DMS114 treated with DMSO at 0.1 percent for 48 hours (cell line): ENCODE results near the gene C3AR1.
"Not testable (repeated sequence)": the region's sequence is repeated elsewhere in the genome, so short reads cannot be mapped to it uniquely, and the experiment has no call there.

ENCODE experiments used
- DNase-seq: peaks from one replicate; lab custom pipeline; 2025; ENCODE audit not compliant: unreplicated experiment; lab: John Stamatoyannopoulos, UW

Gene C3AR1

DNA sequence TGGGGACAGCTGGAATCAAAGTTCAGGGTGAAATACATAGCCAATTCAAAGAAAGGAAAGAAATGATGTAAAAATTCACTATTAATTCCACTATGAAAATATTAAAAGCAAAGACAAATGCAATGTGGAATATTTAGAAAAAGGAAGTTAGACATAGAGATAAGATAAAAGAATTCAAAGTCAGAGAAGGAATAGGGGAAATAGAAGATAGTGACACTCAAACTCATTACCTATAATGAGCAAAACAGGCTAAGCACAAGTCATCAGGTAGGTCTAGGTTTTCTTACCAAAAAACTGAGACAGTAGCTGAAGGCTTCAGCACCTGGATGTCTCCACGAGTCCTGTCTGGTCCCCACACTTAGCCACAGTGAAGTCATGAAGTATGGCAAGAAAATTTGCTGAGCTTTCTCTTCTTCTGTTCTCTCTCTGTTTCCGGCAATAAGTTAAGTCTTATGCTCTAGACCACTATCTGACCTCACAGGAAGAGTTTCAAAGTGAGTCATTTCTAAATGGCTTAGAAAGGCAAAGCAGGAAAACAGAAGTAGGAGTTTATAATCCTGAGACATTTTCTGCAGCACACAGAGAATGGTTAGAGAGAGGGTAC, at the start of gene C3AR1:
TSS of gene C3AR1 (minus strand) at position 369 of the 604 bp plus-strand sequence. CDS start 6,174 bp downstream, outside the sequence.
- no peak for DNase-seq

DNA sequence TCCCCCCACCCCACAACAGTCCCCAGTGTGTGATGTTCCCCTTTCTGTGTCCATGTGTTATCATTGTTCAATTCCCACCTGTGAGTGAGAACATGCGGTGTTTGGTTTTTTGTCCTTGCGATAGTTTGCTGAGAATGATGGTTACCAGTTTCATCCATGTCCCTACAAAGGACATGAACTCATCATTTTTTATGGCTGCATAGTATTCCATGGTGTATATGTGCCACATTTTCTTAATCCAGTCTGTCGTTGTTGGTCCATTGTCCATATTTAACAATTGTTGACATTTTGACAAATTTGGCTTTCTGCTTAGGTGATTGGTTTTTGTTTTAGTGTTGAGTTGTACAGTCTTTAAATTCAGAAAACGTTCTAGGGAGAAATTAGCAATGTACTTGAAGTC, 47.0 kb upstream of the C3AR1 start:
- DNase-seq = not testable (repeated sequence)

DNA sequence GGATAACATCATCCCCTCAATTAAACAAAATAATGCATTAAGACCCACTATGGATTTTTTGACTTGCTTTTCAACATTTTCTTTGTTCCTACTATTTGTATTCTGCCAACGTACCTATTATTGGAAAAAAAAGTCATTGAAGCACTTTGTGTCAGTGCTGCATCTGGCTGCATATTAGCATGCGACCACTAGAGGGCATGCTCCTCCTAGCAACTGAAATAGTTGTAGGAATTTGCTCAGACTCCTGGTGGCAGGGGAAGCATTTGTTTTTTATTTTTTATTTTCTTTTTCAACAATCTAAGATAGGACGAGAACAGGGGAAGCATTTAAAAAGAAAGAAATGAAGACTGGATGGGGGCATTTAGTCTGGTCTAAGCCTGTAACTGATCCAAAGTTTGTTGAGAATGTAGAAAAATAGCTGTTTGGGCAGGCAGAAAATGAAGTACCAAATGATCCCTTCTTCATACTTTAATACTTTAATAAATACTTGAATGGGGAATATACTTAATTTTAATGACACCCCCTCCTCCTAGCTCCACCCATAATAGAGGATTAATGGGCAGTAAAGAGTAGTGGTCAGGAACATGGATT, 42.7 kb upstream of the C3AR1 start:
- DNase-seq = peak; percentile 61

DNA sequence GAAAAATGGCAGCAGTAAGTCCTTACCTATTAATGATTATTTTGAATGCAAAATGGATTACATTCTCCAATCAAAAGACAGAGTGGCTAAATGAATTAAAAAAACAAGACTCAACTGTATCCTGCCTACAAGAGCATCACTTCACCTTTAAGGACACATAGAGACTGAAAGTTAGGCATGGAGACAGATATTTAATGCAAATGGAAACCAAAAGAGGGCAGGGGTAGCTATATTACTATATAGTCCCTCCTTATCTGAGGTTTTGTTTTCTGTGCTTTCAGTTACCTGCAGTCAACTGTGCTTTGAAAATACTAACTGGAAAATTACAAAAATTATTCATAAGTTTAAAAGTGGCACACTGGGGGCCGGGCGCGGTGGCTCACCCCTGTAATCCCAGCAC, 33.1 kb upstream of the C3AR1 start:
- no peak for DNase-seq

DNA sequence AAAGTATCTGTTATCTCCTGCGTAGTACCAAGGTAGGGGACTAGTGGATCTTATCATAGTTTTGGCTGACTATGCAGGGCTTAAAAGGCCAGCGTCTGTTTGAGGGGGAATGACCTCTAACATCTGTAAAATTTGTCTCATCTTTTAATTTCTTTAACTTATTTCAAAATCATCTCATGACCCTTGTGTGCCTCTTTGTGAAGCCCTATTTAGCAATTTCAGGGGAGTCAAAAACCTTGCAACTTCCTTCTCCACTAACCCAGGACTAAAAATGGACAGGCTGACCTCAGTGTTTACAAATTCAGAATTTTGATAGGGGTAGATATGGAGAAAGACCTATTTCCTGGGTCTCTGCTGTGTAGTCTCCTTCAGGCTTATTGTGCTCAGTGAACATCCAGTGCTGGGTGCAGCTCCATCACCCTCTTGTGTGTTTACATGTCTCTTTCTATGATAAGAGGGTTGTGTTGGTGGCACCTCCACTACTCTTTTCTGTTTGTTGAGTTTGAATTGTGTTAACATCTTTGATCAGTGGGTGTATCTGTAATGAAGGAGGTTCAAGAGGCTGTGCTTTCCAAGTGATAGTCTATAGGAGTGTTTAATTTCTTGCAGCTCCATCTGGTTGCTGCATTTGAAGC, 30.2 kb upstream of the C3AR1 start:
- no peak for DNase-seq

DNA sequence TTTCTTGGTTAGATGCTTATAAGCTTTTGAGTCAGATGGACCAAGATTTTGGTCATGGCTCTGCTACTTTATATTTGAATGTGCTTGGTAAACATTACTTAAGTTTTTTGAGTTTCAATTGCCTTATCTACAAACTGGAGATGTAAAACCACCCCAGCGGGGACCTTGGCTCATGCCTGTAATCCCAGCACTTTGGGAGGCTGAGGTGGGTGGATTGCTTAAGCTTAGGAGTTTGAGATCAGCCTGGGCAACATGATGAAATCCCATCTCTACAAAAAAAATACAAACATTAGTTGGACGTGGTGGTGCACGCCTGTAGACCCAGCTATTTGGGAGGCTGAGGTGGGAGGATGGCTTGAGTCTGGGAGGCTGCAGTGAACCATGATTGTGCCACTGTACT, 27.1 kb upstream of the C3AR1 start:
- no peak for DNase-seq

DNA sequence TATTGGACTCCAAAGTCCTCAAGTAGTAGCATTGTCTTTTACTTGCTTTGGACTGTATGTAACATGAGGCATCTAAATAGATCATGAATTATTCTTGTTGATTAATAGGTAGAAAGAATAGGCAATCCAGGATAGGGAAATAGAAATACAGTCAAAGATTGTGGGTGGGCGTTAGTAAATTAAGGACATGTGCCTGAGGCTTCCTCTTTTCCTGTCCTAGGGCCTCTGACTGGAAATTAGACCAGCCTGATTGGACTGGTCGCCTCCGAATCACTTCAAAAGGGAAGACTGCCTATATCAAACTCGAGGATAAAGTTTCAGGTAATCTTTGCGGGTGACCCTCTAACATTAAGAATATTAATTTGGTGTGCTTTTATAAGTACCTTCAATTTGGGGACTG, 23.6 kb upstream of the C3AR1 start:
- DNase-seq = no peak

DNA sequence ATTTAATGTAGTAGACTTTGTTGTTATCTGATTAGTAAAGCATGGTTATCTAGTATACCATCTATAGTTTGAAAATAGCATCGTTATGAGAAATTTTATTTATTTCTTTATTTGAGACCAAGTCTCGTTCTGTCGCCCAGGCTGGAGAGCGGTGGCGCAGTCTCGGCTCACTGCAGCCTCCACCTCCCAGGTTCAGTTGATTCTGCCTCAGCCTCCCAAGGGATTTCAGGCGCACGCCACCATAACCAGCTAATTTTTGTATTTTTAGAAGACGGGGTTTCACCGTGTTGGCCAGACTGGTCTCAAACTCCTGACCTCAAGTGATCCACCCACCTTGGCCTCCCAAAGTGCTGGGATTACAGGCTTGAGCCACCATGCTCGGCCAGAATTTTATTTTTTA, 23.1 kb upstream of the C3AR1 start:
- not testable (repeated sequence) for DNase-seq

DNA sequence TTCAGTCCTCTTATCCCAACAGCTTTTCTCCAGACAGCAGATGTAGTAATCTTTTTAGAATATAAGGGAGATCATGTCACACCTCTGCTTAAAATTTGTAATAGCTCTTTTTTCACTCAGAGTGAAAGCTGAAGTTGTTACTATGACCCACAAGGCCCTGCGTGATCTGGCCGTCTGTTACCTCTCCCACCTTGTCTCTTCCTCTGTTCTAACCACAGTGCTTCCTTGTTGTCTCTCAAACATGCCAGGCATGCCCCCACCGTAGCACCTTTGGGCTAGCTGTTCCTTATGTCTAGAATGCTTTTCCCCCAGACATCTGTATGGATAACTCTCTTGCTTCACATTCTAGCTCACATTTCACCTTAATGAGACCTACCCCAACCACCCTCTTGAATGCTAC, 22.4 kb upstream of the C3AR1 start:
- no peak for DNase-seq

DNA sequence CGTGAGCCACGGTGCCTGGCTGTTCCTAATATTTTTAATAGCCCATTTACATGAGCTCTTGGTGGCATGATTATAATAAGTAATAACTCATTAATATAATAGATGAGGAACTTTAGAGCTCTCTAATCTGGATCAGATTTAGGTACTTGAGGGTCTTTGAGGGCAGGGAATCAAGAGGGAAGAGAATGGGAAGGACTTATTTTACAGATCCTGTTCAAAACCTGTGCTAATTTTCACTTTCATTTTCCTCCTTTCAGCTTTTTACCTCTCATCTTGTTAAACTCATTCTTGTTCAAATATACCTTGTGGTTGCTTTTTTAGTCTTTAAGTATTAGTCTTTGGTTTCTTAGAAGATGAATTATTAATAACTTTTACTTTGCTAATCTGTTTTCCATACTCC, 21.5 kb upstream of the C3AR1 start:
- no peak for DNase-seq

DNA sequence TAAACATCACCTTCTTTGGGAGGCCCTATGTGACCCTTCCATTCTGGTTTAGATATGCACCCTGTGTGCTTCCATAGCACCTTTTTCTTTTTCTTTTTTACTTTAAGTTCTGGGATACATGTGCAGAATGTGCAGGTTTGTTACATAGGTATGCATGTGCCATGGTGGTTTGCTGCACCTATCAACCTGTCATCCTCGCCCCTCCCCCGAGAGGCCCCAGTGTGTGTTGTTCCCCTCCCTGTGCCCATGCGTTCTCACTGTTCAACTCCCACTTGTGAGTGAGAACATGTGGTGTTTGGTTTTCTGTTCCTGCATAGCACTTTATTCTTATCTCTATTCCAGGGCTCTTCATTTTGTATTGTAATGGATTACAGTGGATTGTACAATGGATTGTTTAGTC, 18.2 kb upstream of the C3AR1 start:
- not testable (repeated sequence) for DNase-seq

DNA sequence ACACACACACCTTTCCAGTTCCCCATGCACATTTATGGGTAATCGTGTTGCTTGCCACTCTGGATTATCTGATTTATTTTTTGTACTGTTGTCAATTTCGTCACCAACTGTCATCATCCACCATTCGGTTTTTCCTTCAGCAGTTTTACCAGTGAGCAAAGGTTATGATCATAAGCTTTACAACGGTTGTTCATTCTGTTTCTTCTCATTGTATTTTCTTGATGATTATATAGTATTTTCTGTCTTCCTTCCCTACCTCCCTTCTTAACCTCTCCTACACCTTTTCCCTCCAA, 16.6 kb upstream of the C3AR1 start:
- no peak for DNase-seq

DNA sequence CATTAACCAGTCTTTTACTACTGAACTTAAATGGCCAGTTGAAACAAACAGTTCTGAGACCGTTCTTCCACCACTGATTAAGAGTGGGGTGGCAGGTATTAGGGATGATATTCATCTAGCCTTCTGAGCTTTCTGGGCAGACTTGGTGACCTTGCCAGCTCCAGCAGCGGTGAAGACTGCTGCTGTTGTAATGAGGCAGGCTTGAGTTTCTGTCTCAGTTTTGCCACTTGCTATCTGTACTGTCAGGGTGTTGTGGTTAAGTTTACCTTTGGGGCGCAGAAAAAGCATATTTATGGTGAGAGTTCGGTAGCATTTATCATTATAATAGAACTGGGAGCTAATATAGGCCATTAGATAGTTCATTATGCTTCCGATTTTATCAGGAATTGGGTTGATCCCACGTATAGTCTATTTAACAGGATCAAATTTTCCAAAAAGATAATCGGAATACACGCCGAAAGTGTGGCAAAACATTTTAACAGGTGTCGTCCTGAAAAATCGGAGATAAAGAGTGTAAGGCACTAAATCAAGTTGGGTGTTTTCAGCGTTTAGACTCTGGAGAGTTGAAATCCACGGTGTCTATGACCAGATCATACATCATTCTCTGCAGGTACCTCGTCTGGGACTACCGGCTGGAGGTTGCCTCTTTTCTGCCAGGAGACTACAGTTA, 15.2 kb upstream of the C3AR1 start:
- DNase-seq = no peak

DNA sequence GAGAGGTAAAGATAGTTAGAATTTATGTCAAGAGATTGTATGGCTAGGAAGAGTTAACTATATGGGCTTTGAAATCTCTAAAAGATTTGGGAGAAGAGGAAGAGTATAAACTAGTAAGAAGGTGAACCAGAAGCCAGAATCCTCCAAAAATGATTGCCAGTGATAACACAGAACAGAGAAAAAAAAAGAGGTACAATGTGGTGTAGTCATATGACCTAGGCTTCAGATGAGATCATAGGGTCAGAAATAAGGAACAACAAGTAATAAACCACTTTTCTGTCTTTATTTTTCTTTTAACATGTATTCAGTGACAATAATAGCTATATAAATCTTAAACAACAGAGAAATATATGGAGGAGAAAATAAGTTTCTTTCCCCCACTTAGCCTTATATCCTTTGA, 14.0 kb upstream of the C3AR1 start:
- no peak for DNase-seq

DNA sequence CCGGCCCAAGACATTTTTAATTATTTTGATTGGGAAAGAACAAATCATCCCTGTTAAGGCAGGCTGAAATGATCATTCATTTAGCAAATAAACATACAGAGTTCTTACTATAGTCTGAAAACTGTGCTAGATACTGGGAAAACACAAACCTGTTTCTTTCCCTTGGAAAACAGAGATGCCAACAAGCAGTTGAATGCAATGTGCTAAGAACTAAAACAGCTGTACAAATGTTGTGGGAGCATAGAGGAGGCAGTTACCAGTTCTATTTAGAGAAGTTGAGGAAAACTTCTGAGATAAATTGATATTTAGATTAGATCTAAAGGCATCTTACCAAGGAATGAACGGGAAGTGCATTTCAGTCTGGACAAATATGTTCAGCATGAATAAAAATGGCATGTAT, 12.8 kb upstream of the C3AR1 start:
- DNase-seq = no peak

DNA sequence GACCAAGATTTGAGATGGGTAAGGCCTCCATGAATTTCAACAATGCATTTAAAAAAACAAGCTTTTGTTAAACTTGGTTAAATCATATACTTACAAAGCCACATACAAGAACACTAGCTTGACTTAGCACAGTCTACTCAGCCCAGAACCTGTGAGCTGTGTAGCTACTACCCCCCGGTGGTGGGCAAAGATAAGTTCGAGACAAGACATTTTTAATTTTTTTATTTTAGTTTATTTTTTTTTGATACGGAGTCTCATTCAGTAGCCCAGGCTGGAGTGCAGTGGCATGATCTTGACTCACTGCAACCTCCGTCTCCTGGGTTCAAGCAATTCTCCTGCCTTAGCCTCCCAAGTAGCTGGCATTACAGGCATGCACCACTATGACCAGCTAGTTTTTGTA, 12.2 kb upstream of the C3AR1 start:
- DNase-seq = peak; percentile 32

DNA sequence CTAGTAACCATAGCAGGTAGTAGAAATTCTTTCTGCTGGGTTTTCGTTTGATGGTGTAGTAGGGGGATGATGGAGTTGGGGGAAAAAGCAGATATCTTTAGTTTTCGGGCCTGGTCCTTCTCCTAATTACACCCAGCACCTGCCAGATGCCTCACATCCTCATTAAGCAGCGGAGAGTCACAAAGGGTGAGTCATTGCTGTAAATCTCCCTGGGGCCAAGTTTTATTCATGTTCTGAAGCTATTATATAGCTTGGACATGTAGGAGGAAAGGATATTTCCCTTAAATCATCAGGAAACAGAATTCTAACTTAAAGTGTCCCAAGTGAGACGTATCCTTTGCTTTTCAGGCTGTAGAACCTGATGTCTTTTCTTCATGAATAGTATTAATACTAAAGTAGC, 11.0 kb upstream of the C3AR1 start:
- no peak for DNase-seq

DNA sequence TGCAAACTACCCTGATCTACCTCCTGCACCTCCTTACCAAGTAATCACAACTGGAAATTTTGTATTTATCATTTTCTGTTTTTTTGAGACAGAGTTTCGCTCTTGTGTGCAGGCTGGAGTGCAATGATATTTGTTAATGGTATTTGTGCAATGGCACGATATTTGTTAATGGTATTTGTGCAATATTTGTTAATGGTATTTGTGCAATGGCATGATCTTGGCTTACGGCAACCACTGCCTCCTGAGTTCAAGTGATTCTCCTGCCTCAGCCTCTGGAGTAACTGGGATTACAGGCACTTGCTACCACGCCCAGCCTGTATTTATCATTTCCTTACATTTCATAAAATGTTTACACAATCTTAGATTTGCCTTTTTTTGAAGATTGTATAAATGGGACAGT, 10.2 kb upstream of the C3AR1 start:
- DNase-seq = no peak

DNA sequence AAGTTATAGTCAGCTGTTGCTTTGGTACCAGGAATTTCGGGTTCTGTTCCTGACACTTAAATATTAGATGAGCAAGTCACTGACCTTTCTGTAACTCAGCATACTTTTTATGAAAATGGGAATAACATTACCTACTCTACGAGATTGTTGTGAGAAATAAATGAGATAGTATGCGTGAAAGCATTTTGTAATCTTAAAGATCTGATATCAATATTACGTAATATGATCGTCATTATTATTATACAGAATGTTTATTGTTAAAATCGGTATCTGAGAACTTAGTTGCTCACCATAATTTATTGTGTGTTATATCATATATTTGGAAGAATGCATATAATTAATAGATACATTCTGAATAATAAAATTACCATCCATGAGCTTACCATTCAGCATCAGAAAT, 9.8 kb upstream of the C3AR1 start:
- no peak for DNase-seq

DNA sequence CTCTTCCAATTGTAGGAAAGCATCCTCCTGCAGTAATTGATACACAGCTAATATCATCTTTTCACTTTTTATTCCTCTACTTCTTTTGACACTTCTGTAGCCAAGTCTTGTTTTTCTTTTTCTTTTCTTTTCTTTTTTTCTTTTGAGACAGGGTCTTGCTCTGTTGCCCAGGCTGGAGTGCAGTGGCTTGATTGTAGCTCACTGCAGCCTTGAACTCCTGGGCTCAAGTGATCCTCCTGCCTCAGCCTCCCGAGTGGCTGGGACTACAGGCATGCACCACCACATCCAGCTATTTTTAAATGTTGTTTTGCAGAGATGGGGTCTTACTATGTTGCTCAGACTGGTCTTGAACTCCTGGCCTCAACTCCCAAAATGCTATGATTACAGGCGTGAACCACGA, 5.7 kb upstream of the C3AR1 start:
- DNase-seq = not testable (repeated sequence)

DNA sequence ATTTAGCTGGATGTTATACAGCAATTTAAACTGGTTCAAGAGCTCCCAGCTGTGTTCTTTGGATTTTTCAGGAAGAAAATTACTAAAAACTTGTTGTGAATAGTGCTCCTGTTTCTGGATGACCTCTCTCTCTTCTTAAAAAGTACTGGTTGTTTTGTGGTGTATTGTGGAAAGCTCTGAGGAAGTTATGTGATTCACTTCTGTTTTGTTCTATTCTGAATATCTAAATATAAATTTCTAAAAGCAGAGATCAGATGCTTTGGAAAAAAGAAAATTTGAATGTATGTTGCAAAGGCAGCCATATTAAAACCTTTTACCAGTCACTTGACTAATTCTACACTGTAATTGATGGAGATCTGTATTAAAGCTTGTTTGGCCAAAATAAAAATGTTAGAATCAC, 3.4 kb upstream of the C3AR1 start:
- DNase-seq = no peak

DNA sequence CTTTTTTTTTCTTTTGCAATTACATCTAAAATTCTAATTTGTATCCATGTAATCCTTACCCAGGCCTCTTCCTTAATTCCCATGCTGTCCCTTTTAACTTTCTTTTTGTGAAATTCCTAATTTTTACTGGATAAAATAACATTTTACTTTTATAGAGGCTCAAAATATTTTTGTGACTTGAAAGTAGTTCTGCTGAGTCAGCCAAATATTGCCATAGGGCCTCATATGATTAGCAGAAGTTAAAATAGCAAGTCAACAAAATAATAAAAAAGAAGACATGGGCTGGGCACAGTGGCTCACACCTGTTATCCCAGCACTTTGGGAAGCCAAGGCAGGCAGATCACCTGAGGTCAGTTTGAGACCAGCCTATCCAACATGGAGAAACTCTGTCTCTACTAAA, 2.0 kb downstream of the C3AR1 start:
- DNase-seq = no peak
